NOMO-1 (cell line): ENCODE results near the gene ANOS1.

Experiments
- DNase-seq, 2 experiments: peaks; one replicate each; lab custom pipeline; 2025; ENCODE audit not compliant: unreplicated experiment in 2 of 2; lab: John Stamatoyannopoulos, UW

The ANOS1 gene

DNA sequence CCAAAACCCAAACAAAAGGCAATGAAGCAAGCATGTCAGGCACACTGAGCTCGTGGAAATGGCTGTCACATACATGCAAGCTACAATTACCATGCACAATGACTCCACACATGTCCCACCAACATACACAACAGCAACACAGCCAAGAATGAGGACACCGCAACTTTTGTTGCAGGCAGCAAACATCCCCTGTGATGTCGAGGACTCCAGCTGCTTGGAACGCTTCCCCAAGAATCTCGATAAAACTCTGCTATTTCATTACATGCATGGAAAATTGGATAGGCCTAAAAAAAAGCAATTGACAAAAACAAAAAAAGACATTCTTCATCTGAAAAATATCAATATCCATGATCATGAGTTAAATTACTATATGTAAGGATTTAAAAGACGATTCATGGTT is 11.8 kb downstream of the ANOS1 start:
- DNase-seq = no peak

DNA sequence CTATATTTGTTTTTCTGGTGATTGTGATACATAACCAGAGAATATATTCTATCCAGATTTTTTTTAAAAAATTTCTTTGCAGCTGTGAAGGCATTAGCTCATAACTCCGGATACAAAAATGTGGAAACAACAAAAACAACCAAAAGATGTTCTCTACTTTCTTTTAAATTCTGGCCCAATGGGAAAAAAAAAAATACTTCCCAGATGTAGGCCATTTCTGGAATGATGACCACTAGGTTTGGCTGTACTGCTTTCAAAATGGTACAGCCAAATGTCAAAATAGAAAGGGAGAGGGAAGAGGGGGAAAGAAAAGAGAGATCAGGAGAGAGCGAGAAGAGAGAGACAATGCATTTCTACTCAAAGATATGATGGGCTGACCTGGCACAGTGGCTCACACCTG is 14.6 kb downstream of the ANOS1 start:
- DNase-seq = no peak

DNA sequence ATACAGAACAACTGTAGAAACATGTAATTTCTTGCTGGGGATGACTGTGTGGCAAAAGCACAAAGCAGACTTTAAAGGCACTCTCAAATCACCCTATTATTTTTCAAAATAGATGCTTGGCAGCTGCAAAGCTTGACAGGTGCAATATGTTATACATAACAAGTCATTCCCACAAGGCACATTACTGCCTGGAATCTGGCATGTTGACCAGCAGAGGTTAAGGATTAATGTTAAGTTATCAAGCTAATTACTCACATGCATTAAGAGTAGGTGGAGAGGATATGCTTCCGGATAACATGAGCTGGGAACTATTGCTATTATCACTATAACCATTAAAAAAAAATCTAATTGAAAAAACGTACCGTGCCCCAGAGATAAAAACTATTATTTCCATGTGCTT is 17.8 kb downstream of the ANOS1 start:
- no peak for DNase-seq

DNA sequence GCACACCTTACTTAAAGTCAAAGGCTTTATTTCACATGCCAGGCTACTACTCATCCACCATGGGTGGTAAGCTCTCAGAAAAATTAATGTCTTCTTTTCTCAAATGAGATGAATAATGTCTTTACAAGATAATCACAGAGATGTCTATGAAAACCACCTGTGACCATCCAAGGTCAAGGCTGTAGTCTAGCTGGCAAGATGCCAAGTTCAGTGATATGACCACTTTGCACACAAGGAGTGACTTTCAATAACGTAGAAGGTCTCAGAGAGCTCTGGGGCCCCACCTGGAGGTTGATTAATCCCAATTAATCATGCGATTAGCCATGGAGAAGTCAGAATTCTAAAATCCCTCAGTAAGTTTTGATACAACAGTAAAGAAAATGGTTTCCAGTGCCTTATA is 20.5 kb downstream of the ANOS1 start:
- DNase-seq = no peak

DNA sequence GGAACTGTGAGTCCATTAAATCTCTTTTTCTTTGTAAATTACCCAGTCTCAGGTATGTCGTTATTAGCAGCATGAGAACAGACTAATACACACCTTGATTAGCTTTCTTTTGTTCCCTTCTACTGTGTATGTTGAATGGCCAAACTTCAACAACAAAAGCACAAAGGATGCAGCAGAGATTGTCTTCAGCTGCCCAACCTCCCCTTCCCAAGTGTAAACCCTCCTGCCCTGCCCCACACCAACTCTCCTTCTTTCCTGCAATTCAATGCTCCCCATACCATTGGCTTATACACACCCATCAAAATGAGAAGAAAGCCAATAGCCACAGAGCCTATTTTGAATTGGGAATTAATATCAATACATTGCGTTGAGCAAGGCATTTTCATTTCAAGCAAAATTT is 27.8 kb downstream of the ANOS1 start:
- no peak for DNase-seq

DNA sequence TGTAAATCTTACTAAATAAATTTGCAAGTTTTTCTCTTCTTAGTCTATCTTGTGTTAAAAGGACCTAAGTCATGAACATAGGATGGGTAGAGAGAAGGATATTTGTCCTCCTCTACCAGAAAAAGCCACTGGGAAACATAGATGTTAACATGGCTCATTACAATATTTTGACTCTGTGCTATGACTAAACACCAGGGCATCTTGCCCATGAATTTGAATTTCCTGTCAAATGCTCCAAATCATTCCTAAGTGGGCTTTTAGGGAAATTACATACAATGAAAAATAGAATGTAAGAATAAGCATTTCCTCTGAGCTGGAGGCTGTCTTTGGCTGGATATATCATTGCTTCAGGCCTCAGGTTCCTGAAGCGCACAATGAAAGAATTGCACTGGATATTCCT is 39.1 kb downstream of the ANOS1 start:
- no peak for DNase-seq

DNA sequence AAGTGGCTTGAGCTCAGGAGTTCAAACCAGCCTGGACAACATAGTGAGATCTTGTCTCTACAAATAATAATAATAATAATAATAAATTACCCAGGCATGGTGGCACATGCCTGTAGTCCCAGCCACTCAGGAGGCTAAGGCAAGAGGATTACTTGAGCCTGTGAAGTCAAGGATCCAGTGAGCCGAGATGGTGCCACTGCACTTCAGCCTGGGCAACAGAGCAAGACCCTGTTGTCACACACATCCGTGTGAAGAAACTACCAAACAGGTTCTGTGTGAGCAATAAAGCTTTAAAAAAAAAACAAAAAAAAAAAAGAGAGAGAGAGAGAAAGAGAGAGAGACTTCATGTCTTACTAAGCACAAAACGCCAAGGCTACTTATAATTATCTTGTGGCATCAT is 42.5 kb downstream of the ANOS1 start:
- DNase-seq = no peak

DNA sequence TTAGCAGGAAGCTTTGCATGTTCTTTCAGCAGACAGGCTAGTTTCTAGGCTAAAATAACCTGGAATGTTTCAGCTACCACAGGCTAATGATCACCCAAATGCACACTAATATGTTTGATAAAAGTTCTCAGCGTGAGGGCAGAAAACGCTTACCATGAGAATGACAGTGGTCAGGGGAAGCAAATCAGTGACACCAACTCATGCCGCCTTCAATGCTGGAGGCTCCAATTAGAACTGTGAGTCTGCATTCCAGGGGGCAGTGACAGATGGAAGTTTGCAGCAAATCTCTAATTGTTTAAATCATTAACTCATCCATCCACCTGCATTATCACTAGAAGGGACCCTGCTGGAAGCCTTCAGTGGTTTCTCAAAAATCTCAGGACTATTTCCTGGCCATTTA is 43.2 kb downstream of the ANOS1 start:
- DNase-seq = no peak

DNA sequence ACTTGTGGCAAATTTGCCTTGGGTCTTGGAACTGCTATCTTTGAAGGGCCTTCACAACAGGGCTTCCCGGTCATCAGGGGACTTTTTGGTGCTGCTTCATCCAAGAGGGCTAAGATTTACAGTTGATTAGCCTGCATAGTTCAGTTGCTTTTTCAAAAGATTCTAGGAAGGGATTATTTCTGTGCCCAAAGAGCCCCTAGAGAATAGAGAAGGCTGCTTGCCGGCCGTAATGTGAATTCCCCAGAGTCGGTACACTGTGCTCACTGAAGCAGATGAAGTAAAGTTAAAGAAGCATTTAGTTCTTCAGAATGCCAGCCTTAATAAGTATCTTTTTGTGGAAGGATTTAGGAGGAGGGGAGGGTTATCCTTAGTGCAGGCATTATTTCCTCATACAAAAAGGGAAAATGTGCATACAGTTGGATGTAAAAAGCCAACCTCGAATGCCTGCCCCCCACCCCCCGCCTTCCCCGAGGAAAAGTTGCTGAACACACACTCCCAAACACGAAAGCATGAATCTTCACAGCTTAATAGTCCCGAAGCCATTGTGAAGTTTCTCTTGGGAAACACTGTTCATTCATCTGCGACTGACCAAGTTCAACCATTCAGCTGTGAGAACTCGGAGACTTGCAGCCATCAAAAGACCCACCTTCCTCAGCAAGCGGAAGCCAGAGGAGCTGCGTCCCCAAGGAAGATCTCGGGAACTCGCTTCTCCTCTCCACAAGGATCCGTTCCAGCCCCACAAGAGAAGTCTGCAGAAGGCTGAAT is 47.6 kb downstream of the ANOS1 start:
- no peak for DNase-seq

DNA sequence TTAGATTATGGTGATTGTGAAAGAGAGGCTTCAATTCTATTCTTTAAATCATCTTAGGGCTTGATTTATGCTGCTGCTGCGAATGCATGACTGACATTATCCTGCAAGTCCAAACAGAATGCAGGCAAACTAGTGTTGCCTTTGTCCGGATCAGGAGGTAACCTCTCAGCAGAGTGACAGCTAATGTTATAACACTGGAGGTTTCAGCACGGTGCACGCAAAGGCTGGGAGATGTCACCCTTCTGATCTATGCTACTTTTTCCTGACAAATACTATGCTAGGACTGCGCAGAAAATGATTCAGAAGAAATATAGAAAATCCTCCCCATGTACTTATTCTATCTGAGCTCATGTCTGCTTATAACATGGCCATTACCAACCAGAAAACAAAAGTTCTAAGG is 48.2 kb downstream of the ANOS1 start:
- no peak for DNase-seq

DNA sequence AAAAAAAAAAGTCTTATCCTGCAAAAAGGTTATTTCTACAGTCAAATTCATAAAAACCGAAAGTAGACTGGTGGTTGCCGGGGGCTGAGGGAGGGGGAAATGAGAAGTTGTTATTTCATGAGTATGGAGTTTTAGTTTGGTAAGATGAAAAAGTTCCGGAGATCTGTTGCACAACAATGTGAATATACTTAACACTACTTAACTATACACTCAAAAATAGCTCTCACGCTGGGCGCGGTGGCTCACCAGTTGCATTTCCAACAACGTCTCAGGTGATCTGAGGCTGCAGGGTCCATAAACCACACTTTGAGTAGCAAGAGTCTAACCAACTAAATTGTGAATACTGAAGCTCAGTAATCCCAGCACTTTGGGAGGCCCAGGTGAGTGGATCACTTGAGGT is 52.4 kb downstream of the ANOS1 start:
- DNase-seq = peak; percentile 74 to 87

DNA sequence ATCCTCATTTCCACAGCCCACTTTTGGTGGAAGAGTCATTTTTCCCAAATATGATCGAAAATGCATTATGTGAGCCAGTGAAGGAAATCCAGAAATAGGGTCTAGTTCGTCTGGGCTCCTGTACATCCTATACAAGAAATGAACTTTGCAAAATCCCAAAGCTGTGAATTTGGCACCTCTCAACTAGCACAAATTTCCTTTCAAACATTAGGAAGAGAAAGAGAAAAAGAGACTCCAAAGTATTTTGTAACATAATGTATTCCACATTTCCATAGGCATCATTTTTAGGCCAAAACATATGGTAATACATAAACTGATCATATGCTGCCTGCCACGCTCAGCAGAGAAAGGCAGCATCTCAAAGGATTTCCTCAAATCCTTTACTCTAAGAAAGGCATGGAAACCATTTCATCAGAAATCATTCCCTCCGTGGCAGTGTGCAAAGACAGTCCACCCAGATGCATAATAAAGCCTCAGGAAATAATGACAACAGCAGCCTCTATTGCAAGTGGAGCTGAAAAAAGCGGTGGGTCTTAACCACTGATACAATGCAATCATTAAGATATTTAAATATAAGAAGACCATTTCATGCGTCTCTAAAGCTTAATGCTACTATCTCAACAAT is 56.8 kb downstream of the ANOS1 start:
- DNase-seq = no peak

DNA sequence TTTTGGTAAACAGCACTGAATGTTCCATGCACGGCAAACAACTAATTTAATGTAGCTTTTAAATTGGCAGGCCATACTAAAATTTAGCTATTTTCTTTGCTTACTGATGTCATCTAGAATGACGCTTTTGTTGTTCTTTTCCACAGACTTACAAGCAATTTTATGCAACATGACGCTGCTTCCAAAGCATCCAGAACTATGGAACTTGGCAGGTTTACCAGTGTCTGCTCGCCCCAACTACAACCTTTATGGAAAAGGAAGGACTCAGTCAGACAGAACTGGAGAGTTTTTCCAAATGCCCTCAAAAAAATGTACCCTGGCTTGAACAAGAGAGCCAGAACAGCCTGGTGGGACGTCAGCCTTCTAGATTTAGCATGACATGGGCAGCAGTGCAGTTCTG is 58.7 kb downstream of the ANOS1 start:
- DNase-seq = no peak

DNA sequence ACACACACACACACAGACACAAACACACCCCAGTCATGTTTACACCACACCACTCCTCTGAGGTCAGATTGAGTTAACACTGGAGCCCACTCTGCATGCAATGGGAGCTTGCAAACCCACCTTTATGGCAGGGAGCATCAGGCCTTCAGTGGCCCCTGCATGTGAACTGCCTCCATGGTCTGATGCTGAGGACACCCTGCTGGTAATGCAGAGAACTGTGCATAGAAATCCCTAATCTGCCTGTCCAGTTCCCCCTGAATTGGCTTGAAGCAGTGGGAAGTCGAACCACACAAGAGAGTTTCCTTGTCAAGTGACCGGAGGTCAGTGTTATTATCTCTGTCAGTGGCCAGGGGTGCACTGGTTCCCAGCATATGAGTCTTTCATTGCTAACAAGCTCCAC is 59.8 kb downstream of the ANOS1 start:
- no peak for DNase-seq

DNA sequence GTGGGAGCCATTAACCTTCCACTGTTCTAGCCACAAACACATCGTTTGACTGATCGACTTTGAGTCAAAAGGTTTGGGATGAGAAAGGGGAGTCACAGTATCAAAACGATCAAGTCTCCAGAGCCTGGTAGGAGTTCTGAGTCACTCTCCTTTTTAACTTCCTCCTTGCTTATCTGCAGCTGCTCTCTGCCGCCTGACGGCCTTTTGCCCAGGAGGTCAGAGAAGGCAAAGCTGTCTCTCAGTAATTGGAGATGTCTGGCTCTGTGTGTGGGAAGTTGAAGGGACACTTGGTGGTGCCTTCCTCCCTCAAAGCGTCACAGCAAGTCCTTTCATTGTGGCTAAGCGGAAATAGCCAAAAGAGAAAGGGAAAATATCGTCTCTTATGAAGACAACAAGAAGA is 63.1 kb downstream of the ANOS1 start:
- peak; percentile 69 to 87 for DNase-seq

DNA sequence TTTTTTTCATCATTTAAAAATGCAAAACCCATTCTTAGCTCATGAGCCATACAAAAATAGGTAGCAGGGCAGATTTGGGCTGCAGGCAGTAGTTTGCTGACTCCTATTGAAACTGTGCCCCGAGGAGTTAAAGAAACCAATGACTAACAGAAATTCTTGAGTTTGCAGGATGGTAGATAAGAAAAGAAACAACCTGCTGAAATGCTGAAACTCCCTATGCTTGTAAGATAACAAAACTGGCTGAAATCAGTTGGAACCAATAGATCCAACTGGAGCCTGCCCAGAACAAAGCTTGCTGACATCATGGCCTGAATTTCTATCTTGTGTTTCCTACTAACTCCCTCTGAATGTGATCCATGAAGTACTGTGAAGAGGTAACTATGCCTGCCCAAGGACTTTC is 68.6 kb downstream of the ANOS1 start:
- no peak for DNase-seq

DNA sequence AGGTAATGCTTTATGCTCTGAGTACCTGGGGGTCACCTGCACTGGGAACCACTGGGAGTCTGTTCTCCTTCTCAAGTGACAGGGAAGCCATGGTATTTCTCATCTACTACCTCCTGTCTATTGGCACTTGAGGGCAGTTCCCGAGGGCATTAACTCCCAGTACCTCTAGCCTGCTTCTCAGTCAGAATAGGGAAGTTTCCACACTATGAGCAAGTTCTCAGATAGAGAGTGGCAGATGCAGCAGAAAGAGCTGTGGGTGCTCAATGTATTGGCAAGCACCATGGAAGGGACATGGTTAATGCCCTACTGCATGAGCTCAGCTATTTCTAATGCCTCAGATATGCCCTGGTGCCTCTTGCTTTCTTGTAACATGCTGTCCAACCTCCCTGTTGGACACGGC is 74.1 kb downstream of the ANOS1 start:
- DNase-seq = peak; percentile 62 to 74

DNA sequence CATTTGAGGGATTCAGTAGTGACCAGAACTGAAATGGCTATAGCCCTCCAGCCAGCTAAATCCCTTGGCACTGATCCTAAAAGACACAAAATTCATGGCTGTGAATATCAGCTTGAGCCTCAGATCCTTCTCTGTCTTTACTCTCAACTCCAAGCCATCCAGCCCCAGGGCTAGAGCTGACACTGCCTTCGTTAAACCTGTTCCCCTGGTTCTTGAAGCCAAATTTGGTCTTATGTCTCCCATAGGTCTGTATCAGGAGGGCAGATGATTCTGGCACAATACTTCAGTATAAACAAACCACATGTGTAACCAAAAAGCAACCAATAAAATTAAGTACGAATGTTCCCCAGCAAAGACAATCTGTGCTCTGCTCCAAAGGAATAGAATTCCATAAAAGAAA is 78.0 kb downstream of the ANOS1 start:
- DNase-seq = no peak

DNA sequence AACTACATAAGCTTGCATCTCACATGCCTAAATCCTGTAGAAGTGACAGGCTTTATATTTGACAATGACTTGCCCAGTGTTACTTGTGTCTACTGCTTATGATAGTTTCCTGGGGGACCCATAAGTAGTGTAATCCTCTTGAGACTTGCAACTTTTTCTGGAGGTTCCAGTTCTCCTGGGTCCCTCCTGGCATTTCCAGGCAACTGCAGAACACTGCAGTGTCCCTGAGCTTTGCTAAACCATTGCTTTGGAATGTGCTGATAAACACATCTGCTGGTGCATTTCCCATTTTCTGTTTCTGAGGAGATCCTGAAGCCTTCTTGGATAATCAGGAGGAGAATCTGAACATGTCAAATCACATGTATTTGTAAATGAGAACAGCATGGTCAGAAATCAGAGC is 82.0 kb downstream of the ANOS1 start:
- no peak for DNase-seq

DNA sequence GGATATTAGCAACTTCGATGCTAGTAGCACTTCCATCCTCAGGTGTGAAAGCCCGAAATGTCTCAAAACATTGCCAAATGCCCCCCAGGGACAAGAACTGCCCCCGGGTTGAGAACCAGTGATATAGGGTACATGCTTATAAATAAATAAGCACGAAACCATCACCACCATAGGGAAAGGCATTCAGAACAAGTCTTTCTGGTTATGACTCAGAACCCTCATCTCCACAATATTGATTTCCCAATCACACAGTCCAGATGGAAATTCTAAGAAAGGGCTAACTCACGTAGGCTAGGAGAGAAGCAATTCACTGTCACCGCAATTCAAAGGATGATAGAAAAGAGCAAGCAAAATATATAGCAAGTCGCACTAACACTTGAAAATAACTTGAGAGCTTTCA is 84.8 kb downstream of the ANOS1 start:
- DNase-seq = peak in 1 of 2 experiments; percentile 18

DNA sequence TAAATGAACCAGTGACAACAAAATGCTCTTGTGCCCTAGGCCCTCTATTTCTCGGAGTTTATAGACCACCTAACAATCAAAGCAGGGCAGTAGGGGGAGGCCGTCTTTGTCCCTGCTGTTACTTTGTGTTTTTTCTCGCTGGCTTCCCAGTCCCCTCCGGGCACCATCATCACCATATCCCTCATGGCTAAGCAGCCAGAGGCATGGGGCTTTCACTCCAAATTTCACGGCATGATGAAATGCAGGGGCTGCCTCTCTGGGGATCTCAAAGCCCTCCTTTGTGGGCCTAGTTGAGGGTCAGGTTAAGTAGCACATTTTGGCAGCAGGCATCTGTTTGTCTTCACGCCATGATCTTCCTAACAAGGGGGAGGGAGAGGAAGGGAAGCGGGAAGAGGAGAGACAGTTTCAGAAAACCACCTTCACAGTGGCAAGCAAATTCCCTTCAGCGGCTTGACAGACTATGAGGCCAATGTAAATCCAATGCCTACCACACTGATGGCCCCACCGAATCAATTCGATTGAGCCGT is 91.9 kb downstream of the ANOS1 start:
- DNase-seq = no peak

DNA sequence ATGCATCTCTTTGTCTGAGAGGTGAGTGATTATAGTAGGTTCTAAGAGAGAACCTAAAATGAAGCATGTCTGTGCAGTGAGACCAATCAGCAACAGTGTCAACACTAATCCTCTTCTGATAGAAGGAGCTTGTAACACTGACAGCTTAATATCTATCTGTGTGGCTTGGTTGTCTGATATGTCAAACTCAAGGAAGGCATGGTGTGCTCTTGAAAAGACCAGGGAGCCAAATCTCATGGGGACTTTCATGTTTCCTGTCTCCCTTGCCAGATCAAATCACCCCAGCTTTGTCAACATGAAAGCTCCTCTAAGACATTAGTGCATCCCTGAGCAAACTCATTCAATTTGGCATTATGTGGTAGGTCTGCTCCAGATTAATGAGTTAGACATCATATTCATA is 95.4 kb downstream of the ANOS1 start:
- DNase-seq = no peak

DNA sequence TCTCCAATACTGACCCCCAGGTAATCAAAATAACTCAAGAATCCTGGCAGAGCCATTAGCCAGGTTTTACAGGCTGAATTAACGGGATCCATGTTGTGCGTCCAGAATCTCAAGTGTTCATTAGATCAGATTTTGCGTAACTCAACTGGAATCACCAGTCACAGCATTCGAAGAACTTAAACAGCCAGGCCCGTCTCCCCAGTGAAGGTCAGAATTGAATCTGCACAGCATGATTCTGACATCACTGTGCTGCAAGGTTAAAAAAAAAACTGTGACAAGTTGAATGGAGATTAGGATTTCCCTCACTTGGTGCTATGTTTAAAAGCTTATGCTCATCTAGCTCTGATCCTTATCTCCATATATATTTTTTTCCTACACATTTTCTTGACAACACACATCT is 96.1 kb downstream of the ANOS1 start:
- no peak for DNase-seq
